GM19467 (cell line): Measurements from ENCODE around the gene COQ8B.
"Not testable (repeated sequence)": the region's sequence is repeated elsewhere in the genome, so short reads cannot be mapped to it uniquely, and the experiment has no call there.

ENCODE experiments used
- ATAC-seq: cut with Tn5 transposase; IDR thresholded peaks from one replicate; pipeline ENCODE4 v1.9.1; 2021; ENCODE audit warnings: mild to moderate bottlenecking, moderate library complexity; ENCODE audit not compliant: unreplicated experiment

Gene COQ8B

DNA sequence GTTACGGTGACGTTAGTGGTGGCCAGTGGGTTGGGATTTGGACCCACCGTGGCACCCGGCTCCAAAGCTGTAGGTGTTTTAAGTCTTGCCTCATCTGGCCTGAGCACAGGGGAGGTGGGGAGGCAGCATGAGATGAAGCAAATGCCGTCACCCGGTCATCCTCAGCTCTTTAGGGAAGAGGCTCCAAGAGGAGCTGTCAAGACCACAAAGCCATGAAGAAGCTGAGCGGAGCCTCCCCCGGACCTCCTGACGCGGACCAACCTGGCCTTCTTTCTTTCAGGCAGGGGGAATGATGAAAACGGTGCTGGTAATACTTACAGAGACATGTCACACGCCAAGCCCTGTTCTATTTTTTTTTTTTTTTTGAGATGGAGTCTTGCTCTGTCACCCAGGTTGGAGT is 26.2 kb upstream of the COQ8B start:
- no peak for ATAC-seq

DNA sequence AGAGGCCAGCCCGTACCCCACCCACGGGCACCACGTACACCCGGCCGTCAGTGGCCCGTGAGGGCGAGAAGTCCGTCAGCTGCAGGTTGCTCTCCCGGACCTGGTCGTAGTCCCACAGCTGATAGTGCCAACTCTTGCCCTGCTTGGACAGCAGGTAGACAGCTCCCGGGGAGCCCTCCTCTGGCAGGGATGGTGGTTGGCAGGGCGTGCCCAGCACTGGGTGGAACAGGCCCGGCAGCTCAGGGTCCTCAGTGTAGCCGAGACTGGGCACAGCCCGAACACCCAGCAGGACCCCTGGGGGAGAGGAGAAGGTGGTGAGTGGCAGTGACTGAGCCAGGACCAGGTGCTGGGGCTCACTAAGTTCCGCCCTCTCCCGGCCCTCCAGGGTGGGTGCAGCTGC is 25.8 kb upstream of the COQ8B start:
- no peak for ATAC-seq

DNA sequence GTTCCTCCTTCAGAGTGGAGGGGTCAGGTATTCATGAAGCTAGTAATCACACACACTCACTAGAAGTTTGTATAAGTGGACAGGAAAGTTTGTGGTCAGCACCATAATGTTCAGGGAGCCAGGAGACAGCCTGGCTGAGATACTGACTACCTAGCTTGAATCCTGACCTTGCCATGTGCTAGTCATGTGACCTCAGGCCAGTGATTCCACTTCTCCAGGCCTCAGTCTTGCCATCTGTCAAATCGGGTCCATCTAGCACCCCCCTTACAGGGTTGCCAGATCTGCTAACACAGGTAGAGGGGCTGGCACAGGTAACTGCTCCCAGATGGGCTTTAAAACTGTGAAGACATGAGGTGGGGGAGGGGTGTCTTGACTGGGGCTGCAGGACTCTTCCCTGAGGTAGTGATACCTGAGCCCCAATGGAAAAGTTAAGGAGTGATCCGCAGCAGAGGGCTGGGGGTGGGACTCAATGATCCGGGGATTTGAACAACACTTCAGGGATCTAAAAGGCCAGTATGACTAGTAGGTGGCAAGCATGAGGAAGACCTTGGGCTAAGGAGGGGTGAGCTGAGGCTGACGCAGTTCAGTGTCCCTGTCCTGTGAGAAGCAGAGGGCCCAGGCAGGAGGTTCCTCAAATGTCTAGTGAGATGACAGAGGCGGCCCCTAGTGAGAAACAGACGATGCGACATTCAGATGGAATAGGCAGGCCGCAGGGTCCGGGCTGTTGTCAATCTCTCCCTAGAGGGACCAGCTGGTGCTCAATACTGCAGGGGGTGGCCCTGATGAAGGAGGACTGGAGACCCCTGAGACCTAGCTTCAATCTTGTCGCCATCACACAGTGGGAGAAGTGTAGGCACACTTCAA is 25.1 kb upstream of the COQ8B start:
- no peak for ATAC-seq

DNA sequence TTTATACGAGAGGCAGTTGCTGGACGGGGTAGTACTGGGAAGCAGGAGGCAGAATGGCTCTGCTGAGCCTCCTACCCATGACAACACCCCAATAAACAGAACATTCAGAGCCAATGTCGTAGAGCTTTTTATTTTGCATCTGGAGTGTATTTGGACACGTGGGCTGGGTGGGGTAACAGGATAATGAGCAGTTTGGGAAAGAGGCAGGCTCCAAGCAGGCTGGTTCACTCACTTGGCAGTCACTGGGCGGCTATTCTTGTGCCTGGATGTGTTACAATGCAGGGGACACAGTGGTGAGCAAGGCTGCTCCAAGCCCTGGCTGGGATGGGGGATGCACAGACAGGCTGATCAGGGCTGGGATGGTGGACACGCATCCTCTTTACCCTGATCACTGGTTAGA is 24.1 kb upstream of the COQ8B start:
- ATAC-seq, result no peak

DNA sequence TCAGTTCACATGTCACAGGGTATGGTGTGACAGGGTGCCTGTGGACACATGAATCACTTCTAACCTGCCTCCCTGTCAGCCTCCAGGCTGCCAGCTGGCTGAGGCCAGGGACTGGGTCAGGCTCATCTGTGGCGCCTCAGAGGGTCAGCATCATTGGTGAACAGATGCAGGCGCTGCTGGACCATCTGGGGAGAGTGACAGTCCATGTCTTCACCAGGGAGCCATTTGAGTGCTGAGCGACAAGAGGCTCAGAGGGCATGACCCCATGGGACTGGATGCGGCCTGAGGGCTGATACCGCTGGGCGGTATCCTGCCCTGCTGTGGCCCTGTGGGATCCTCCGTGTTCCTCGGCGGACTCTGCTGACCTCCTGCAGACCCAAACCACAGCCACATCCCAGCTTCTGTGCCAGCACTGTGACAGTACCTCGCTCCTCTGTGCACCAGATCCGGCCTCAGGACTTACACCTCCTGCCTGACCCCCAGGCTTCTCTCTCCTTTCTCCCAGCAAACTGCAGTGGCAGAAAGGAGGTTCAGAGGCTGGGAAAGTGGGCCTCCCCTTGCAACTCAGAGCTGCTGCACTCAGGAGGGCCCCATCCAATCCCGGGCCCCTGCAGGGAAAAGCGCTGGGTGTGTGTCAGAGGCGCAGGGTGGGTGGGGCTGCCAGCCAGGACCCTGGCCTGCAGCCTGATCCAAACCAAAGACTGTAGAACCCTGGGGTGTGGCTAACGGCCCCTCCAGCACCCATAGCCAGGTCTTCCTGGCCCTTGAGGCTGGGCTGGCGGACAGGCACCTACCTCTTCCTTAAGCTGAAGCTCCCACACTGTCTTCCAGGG is 23.4 kb upstream of the COQ8B start:
- no peak for ATAC-seq

DNA sequence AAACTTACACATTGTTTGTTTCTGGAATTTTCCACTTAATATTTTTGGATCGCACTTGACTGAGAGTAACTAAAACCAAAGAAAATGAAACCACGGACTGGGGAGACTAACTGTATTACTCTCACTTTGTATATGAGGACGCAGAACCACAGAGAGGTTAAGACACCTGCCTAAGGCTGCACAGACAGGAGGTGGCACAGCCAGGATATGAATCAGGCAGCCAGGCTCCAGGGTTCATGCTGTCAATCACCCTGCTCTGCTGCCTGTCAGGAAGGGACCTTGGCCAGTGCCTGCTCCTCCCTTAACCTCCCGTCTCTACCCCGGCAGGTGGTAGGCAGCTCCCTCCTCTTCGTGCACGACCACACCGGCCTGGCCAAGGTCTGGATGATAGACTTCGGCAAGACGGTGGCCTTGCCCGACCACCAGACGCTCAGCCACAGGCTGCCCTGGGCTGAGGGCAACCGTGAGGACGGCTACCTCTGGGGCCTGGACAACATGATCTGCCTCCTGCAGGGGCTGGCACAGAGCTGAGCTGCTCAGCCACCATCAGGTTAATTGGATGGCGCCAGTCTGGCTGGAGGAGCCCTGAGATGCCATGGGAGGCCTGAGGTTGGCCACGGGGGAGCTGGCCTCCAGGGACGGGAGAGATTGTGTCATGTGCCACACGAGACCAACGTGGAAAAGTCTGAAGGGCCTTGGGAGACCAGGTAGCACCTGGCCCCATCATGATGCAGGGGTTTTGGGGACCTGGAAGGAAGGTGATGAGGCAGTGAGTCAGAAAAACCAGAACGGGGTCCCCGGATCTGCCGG is 22.5 kb upstream of the COQ8B start:
- no peak for ATAC-seq

DNA sequence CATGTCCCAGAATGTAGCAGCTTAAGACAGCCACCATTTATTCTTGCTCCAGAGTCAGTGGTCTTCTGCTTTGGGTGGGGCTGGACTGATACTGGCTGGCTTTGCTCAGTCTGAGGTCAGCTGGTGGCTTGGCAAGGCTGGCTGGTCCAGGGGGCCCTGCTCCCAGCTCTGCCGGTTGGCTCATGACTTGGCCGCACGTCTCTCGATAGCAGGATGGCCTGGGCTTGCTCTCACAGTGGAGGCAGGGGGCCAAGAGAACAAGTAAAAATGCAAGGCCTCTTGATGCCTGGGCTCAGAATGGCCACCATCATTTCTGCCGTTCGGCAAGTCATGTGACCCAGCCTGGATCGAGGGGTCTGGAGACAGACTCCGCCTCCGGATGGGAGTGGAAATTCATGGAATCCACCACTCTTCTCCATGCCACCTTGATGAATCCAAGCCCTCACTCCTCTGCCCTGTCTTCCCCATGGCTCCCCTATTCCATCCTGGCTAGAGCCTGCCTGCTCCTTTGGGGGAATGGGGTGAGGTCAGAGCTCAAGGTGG is 20.5 kb upstream of the COQ8B start:
- no peak for ATAC-seq

DNA sequence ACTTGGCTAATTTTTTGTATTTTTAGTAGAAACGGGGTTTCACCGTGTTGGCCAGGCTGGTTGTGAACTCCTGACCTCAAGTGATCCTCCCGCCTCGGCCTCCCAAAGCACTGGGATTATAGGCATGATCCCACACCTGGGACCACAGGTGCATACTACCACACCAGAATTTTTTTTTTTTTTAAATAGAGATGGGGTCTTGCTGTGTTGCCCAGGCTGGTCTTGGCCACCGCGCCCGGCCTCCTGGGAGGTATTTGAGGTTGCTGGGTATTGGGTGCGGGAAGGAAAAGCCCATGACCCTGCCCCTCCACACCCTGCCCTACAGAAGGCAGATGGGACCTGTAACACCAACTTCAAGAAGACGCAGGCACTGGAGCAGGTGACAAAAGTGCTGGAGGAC is 20.0 kb upstream of the COQ8B start:
- no peak for ATAC-seq

DNA sequence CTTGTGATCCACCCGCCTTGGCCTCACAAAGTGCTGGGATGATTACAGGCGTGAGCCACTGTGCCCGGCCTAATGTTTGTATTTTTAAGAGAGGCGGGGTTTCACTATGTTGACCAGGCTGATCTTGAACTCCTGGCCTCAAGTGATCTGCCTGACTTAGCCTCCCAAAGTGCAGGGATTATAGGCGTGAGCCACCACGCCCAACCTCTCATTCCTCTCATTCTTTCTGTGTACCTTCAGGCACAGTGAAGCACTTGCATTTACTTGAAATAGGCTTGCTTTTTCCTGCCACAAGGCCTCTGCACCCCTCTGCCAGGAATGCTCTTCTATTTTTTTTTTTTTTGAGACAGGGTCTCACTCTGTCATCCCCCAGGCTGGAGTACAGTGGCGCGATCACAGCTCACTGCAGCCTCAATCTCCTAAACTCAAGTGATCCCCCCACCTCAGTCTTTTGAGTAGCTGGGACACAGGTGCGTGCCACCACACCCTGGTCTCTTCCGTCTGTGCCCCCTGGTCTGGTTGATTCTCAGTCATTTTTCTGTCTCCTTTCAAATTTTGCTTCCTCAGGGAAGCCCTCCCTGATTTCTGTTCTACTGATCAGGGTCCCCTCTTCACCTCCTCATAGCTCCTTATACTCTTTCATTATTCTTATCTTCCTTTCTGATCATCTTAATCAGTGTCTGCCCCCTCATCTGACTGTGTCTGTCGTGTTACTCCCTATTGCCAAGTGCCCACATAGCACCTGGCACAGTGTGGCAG is 18.5 kb upstream of the COQ8B start:
- no peak for ATAC-seq

DNA sequence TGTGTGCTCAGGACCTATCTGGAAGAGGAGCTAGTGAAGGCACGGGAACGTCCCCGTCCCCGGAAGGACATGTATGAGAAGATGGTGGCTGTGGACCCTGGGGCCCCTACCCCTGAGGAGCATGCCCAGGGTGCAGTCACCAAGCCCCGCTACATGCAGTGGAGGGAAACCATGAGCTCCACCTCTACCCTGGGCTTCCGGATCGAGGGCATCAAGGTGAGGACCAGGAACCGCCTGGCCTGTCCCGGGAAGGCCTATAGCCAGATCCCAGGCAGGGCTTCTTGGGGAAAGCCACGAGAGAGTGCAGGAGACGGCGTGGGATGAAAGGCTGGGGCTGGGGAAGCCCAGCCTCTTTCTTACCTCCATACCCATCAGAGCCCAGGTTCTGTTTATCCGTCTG is 16.5 kb upstream of the COQ8B start:
- ATAC-seq, result no peak

DNA sequence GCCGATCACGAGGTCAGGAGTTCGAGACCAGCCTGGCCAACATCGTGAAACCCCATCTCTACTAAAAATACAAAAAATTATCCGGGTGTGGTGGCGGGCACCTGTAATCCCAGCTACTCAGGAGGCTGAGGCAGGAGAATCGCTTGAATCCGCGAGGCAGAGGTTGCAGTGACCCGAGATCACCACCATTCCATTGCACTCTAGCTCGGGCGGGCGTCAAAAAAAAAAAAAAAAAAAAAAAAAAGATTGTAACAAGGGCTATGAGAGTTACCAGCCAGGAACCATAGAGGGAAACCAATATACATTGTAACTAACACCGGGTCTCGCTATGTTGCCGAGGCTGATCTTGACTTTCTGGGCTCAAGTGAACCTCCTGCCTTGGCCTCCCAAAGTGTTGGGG is 15.6 kb upstream of the COQ8B start:
- ATAC-seq, result not testable (repeated sequence)

DNA sequence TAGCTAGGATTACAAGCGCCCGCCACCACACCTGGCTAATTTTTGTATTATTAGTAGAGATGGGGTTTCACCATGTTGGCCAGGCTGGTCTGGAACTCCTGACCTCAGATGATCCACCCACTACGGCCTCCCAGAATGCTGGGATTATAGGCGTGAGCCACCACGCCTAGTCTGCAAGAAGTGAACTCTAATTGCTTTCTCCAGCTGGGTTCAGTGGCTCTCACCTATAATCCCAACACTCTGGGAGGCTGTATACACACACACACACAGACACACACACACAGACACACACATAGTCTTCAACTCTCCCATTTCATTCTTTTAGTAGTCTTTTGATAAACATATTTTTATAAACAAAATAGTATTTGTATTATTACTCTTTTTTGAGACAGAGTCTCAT is 13.4 kb upstream of the COQ8B start:
- not testable (repeated sequence) for ATAC-seq

DNA sequence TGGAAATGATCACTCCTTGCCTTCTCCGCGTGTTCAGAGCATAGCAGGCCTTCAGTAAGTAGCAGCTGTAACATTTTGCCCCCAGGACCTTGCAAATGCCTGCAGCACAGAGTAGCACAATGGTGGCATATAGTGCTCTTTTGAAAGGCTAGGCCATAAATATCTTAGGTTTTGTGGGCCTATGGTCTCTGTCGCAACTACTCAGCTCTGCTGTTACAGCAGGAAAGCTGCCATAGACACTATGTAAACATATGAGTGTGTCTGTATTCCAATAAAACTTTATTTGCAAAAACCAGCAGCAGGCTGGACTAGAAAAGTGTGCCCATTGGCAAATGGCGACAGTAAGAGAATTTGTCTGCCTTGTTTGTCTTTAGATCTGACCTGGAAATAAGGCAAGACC is 9.6 kb upstream of the COQ8B start:
- no peak for ATAC-seq

DNA sequence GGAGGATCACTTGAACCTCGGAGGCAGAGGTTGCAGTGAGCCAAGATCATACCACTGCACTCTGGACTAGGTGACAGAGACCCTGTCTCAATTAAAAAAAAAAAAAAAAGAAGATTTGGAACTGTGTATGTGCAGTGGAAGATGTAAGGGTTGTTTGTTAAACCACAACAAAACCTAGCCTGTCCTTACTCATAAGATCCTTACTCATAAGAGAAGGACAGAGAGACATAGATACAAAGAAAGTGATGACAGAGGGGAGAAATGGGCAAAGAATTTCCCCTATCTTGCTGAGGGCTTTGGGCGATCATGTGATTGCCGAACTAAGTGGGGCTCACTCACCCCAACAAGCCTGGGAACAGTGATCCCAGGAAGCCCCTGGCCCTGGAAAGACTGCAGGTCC is 8.2 kb upstream of the COQ8B start:
- ATAC-seq, result no peak

DNA sequence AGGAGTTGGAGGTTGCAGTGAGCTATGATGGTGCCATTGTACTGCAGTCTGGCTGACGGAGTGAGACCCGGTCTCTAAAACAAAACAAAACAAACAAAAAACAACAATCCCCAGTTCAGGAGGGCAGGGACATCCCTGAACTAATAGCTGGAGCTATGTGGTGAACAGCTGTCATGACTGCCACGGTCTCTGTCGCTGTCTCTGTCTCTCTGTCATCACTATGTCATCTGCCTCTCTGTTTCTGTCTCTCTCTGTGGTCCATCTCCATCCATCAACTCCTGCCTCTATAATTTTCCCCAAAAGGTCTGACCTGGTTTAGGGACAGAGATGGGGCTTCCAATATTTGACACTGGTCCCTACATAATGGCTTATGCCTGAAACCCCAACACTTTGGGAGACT is 7.6 kb upstream of the COQ8B start:
- ATAC-seq, result no peak

DNA sequence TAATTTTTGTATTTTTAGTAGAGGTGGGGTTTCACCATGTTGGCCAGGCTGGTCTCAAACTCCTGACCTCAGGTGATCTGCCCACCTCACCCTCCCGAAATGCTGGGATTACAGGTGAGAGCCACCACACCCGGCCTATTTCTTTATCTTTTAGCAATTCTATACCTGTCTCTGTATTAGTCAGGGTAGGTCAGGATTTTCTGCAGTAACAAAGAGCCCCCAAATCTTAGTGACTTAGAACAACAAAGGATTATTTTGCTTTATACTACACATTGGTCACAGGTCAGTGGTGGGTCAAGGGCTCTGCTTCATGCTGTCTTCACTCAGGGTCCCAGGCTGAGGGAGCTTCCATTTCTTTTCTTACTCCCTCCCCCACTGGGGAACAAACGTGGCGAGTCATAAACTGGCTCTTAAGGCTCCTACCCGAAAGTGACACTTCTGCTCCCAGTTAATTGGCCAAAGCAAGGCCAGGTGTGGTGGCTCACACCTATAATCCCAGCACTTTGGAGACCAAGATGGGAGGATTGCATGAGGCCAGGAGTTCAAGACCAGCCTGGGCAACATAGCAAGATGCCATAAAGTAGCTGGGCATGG is 7.1 kb upstream of the COQ8B start:
- ATAC-seq, result no peak

DNA sequence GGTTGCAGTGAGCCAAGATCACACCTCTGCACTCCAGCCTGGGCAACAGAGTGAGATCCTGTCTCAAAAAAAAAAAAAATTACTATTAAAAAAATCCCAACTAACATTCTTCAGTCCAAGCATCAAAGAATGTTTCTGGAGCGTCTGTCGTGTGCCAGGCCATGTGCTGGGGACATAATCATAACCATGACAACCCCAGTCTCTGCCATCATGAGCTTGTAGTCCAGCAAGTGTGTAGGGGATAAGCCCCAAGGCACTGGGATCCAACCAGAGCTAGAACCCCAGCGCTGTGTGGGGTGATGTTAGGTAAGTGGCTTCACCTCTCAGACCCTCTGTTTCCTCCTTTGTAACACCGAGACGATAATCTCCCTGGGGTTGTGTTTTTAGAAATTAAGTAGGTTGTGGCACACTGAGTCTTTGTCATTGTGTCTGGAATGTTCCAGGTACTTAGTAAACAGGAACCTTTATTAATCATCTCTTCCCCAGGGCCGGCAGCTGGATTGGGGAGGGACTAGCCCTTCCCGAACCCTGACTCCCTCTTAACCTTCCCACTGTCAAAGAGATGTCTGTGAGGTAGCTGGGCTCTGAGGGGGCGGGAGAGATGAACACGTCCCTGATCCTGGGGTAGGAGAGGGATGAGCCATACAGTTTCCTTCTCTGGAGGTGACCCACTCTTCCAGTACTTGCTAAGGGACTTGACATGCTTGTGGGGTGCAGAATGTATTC is 5.4 kb upstream of the COQ8B start:
- ATAC-seq, result no peak

DNA sequence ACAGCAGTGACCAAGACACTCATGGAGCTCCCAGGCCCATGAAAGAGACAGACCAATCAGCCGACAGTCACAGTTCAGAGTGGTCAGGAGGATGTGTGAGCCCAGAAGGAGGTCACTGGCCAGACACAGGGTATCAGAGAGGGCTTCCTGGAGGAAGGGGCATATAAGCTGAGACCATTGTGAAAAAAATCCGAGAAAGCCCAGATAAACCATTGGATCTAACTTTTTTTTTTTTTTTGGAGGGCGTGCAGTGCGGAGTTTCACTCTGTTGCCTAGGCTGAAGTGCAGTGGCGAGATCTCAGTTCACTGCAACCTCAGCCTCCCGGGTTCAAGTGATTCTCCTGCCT is 4.4 kb upstream of the COQ8B start:
- no peak for ATAC-seq

DNA sequence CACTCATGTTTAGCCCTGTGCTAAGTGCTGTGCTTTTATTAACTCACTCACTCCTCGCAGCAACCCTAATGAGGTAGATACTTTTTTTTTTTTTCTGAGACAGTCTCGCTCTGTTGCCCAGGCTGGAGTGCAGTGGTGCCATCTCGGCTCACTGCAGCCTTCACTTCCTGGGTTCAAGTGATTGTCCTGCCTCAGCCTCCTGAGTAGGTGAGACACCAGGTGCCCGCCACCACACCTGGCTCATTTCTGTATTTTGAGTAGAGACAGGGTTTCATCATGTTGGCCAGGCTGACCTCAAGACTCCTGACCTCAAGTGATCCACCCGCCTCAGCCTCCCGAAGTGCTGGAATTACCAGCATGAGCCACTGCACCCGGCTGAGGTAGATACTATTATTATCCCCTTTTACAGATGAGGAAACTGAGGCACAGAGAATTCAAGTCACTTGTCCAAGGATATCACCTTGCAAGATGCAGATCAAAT is 2.8 kb upstream of the COQ8B start:
- no peak for ATAC-seq
